ENCODE results near the gene SLC16A9.

DNA sequence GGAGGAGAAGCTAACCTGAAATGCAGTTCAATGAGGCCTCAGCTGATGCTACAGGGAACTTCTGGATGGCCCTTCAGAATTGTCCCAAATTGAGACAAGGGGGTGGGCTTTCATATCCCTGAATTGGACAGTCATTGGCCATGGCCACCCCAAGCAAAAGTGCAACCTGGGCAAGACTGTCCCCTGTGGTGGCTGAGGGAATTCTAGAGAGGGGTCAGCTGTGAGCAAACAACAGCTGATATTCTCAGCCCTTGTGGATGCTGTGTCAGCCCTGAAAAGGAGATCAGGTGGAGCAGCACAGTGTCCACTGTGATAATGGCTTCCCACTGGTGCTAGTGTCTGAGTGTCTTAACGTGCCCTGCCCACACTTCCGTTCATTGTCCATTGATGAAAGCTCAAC is 76.6 kb downstream of the SLC16A9 start:
- TF ChIP-seq POLR2A (IDR thresholded peaks at IDR 0.05) = no peak
- TF ChIP-seq, protein P1, sequence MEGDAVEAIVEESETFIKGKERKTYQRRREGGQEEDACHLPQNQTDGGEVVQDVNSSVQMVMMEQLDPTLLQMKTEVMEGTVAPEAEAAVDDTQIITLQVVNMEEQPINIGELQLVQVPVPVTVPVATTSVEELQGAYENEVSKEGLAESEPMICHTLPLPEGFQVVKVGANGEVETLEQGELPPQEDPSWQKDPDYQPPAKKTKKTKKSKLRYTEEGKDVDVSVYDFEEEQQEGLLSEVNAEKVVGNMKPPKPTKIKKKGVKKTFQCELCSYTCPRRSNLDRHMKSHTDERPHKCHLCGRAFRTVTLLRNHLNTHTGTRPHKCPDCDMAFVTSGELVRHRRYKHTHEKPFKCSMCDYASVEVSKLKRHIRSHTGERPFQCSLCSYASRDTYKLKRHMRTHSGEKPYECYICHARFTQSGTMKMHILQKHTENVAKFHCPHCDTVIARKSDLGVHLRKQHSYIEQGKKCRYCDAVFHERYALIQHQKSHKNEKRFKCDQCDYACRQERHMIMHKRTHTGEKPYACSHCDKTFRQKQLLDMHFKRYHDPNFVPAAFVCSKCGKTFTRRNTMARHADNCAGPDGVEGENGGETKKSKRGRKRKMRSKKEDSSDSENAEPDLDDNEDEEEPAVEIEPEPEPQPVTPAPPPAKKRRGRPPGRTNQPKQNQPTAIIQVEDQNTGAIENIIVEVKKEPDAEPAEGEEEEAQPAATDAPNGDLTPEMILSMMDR (IDR thresholded peaks at IDR 0.05 in 8 of 11, conservative IDR thresholded peaks at IDR 0.05 in 3 of 11) = no peak
- TF ChIP-seq POLR2AphosphoS5 (IDR thresholded peaks at IDR 0.05) = no peak

Measured in spleen (tissue), 7 donors.